ENCODE results near the gene TMEM116. TPM values are rescaled to one million over a fixed set of nuclear protein-coding genes. Genes with fewer than 3 reads are reported as not detected.
"Not testable (repeated sequence)": the region's sequence is repeated elsewhere in the genome, so short reads cannot be mapped to it uniquely, and the experiment has no call there.

TMEM116 gene
- polyA plus RNA-seq, 1 donor = 35.7 TPM

DNA sequence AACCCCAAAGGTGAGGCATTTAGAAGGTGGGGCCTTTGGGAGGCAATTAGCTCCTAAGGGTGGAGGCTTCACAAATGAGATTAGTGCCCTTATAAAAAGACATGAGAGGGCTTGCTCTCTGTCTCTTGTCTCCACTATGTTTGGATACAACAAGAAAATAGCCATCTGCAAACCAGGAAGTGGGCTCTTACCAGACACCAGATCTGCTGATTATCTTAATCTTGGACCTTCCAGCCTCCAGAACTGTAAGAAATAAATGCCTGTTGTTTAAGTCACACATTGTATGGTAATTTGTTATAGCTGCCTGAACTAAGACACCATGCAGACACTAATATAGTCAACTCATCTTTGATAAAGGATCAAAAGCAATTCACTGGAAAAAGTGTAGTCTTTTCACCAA, 34.4 kb downstream of the TMEM116 start:
- no peak for DNase-seq

- no peak for DNase-seq
Observed at GRCh38 chr12:111976860-111977259, 36.1 kb downstream of the TMEM116 start.

- no peak for DNase-seq
Observed at GRCh38 chr12:111976291-111976690, 36.7 kb downstream of the TMEM116 start.

GRCh38 chr12:111975161-111975931, 37.6 kb downstream of the TMEM116 start:
- DNase-seq = no peak

DNA sequence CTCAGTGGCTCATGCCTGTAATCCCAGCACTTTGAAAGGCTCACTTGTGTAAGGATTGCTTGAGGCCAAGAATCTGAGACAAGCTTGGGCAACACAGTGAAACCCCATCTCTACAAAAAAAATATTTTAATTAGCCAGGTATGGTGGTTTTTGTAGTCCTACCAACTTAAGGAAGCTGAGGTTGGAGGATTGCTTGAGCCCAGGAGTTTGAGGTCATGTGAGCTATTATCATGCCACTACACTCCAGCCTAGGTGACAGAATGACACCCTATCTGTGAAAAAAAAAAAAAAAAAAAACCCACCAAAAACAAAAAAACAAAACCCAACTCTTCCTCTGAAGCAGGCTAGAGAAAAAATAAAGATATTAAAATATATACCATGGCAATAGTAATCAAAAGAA, 41.2 kb downstream of the TMEM116 start:
- no peak for DNase-seq

DNA sequence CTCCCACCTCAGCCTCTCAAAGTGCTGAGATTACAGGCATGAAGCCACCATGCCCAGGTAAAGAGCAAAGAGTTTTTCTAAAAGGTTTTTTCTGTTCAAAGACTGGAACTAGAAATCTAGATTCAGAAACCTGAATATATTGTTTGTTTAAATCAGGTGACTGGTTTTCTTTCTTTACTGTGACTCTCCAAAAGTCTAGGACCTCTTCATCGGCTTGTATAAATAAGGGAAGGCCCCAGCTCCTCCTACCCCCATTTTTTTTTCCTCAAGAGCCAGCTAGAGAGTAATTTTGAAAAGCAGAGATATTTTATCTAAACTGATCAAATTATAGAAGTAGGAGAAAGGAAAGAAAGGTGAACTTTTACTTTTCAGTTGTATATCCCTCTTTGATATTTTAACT, 48.0 kb downstream of the TMEM116 start:
- no peak for DNase-seq

GRCh38 chr12:111959518-111959917, 53.4 kb downstream of the TMEM116 start:
- DNase-seq = not testable (repeated sequence)

DNA sequence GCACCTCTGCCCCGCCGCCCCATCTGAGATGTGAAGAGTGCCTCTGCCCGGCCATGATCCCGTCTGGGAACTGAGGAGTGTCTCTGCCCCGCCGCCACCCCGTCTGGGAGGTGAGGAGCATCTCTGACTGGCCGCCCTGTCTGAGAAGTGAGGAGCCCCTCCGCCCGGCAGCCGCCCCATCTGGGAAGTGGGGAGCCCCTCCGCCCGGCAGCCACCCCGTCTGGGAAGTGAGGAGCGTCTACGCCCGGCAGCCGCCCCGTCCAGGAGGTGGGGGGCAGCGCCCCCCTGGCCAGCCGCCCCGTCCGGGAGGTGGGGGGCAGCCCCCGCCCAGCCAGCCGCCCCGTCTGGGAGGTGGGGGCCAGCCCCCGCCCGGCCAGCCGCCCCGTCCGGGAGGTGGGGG, 55.7 kb downstream of the TMEM116 start:
- DNase-seq = not testable (repeated sequence)

DNA sequence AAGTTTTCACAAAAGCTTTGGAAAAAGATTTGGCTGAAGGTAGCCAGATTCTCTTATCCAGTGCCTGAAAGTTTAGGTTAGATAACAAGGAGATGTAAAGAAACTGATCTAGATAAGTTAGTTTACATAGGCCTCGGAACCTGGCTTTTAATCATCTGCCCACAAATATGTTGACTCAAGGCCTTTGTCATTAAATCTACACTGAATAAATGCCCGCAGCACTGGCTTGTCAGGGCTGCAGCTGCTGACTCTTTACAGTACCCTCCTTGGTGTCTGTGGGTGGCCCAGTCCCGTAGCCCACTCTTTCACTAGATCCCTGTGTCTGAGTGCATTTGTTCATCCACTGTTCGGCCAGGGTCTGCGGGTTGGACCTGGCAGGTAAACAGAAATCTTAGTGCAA, 58.0 kb downstream of the TMEM116 start:
- no peak for DNase-seq

- no peak for DNase-seq
Observed at GRCh38 chr12:111953455-111953854, 59.5 kb downstream of the TMEM116 start.

DNA sequence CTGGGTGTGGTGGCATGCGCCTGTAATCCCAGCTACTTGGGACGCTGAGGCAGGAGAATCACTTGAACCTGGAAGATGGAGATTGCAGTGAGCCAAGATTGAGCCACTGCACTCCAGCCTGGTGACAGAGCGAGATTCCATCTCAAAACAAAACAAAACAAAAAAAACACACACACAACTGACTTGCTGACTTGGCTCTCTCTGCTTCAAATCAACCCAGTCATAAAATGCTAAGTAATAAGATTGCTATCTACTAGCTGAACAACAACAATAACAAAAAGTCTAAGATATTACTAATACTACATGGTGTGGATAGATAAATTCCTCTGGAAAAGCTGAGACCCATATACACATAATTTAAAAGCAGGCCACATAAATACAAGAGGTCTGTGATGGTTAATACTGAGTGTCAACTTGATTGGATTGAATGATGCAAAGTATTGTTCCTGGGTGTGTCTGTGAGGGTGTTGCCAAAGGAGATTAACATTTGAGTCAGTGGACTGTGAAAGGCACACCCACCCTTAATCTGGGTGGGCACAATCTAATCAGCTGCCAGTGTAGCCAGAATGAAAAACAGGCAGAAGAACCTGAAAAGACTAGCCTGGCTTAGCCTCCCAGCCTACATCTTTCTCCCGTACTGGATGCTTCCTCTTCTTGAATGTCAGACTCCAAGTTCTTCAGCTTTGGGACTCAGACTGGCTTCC, 60.7 kb downstream of the TMEM116 start:
- not testable (repeated sequence) for DNase-seq

GRCh38 chr12:111950961-111951676, 61.8 kb downstream of the TMEM116 start:
- not testable (repeated sequence) for DNase-seq

DNA sequence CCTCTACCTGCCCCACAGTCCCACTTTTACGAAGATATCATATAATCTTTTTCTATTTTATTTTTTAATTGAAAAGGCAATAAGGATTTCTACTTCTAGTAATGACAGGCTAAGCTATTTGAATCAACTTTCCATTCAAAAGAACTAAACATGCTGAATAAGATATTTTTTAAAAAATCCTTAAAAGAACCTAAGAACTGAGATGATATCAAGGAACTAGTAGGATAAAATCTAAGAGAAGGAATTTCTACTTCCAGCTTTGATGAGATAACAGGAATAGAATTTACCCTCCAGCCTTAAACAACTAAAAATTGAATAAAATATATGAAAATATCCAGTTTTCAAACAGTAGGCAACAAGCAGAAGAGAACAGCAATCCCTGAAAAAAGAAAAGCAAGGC, 69.0 kb downstream of the TMEM116 start:
- DNase-seq = no peak

DNA sequence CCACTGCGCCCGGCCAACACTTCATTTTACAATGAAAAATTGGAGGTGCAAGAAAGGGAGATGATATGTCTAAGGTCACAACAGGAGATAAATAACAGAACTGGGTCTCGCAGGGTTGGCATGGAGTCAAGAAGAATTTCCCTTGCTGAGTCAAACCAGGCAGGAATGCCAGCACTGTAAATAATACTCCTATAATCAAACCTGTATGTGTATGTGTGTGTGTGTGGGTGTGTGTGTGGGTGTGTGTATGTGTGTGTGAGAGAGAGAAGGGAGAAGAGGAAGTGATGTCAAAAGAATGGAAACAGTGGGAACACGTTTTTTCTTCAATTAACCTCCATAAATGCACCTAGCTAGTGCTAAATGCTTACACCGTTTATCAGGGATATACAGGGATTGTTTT, 70.4 kb downstream of the TMEM116 start:
- DNase-seq = no peak

DNA sequence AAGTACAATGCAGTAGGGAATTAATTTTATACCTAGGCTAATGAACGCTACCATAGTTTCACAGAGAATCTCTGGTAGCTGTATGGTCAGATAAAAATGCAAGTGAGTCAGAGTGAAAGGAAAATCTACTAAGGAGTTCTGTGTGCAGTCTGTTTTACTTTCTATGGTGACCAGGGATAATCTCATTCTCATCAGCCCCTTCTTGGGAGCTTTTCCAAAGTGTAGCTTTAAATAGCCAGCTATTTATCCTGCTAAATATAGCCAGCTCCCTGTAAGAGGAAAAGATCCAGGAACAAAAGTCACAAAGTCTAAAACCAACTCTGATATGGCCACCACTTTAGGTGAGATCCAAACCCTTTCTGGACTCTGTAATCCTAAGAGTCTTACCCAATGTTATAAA, 75.5 kb downstream of the TMEM116 start:
- DNase-seq = no peak

GRCh38 chr12:111936869-111937268, 76.1 kb downstream of the TMEM116 start:
- no peak for DNase-seq

DNA sequence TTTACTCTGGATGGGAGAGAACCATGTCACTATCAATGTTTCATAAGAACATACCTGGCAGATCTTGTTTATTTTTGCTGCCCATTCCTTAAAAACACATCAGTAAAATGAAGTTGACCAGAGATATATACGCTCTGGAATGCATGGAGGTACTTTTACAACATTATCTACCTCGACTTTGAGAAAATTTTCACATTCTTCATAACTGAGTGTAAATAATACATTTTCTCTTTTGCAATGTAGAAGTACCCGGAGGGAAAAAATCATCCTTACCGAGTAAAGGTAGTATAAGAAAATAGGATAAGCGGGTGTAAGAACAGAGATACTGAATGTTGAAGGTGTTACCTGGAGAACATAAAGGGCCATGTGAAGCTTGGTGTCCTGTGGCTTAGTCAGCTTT, 80.7 kb downstream of the TMEM116 start:
- DNase-seq = no peak

DNA sequence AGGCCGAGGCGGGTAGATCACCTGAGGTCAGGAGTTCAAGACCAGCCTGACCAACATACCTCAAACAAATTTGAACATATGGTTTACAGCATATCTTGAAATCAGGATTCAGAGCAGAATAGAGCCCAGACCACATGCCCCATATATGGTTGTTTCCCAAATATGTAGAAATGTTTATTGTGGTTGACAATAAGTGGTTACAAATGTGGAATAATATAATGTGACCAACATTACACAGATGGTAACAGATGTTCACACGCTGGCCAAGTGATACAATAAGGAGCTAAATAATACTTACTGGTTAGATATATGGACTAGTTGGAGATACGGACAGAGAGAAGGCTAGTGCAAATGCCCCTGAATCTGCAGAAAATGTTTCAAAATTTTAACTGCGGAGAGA, 85.6 kb downstream of the TMEM116 start:
- DNase-seq = no peak

- no peak for DNase-seq
Observed at GRCh38 chr12:111926631-111927030, 86.3 kb downstream of the TMEM116 start.

- DNase-seq = no peak
Observed at GRCh38 chr12:111925171-111925570, 87.8 kb downstream of the TMEM116 start.

DNA sequence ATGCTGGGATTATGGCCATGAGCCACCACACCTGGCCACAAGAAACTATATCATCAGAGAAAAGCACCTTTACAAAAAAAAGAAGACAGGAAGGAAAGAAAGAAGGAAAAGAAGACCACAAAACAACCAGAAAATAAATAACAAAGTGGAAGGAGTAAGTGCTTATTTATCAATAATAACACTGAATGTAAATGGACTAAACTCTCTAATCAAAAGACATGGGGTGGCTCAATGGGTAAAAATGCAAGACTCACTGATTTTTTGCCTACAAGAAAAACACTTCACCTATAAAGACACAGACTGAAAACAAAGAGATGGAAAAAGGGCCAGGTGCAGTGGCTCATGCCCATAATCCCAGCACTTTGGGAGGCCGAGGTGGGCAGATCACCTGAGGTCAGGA, 105.2 kb downstream of the TMEM116 start:
- DNase-seq = no peak

DNA sequence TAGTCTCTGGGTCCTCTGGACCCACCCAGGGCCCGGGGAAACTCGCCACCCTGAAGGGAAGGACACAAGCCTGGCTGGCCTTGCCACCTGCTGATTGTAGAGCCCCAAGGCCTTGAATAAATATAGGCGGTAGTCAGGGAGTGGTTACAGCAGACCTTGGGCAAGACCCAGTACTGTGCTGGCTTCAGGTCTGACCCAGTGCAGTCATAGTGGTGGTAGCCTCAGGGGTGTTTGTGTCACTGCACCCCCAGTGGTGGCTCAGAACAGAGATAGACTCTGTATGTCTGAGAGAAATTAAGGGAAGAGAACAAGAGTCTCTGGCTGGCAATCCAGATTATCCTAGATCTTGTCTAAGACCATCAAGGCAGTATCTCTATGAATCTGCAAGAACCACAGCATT, 107.5 kb downstream of the TMEM116 start:
- no peak for DNase-seq

- DNase-seq = no peak
Observed at GRCh38 chr12:111904446-111904975, 108.5 kb downstream of the TMEM116 start.
